Astrocyte (in vitro differentiated cells and primary cell): ENCODE measurements around the gene HES5. TPM values are rescaled to one million over a fixed set of nuclear protein-coding genes. Genes with fewer than 3 reads are reported as not detected.

Source experiments
- DNase-seq: peaks from one replicate; pipeline ENCODE4 v3.0.0-alpha.2; 2010; ENCODE audit warnings: low read depth
- FAIRE-seq: peaks from 2 replicates; lab custom pipeline; 2011; peaks lifted over from hg19 to GRCh38; lab: Jason Lieb, UNC
- H2AFZ ChIP-seq: 2 replicates; pipeline ENCODE4 v1.6.0; 2012; ENCODE audit warnings: low read depth, low read length, inconsistent platforms
- H3K27ac ChIP-seq: 2 replicates; pipeline ENCODE4 v1.5.1; 2011; ENCODE audit warnings: low read depth, low read length, inconsistent platforms
- H3K27me3 ChIP-seq: 2 replicates; pipeline ENCODE4 v1.6.0; 2011; ENCODE audit warnings: low read length, inconsistent platforms; ENCODE audit not compliant: insufficient read depth
- H3K36me3 ChIP-seq: 2 replicates; pipeline ENCODE4 v1.5.1; 2011; ENCODE audit warnings: low read length, inconsistent platforms; ENCODE audit not compliant: insufficient read depth
- H3K4me1 ChIP-seq: 2 replicates; pipeline ENCODE4 v1.5.1; 2011; ENCODE audit warnings: low read length, inconsistent platforms; ENCODE audit not compliant: insufficient read depth
- H3K4me2 ChIP-seq: 2 replicates; pipeline ENCODE4 v1.6.0; 2012; ENCODE audit warnings: low read length, inconsistent platforms
- H3K4me3 ChIP-seq: 2 replicates; pipeline ENCODE4 v1.5.1; 2011; ENCODE audit warnings: low read depth, mild to moderate bottlenecking, low read length, inconsistent platforms; ENCODE audit not compliant: insufficient read depth
- H3K79me2 ChIP-seq: 2 replicates; pipeline ENCODE4 v1.6.0; 2012; ENCODE audit warnings: mild to moderate bottlenecking, low read length, inconsistent platforms; ENCODE audit not compliant: insufficient read depth
- H3K9ac ChIP-seq: 2 replicates; pipeline ENCODE4 v1.6.0; 2012; ENCODE audit warnings: mild to moderate bottlenecking, low read length, inconsistent platforms
- H3K9me3 ChIP-seq: 2 replicates; pipeline ENCODE4 v1.5.1; 2012; ENCODE audit warnings: low read depth, mild to moderate bottlenecking, low read length, inconsistent platforms; ENCODE audit not compliant: insufficient read depth
- H4K20me1 ChIP-seq: 2 replicates; pipeline ENCODE4 v1.6.0; 2012; ENCODE audit warnings: low read length, inconsistent platforms; ENCODE audit not compliant: insufficient read depth
- H3K27ac Mint-ChIP-seq: one replicate; pipeline ENCODE4 v1.8.0; 2021; ENCODE audit warnings: mild to moderate bottlenecking, mixed read lengths; ENCODE audit not compliant: unreplicated experiment
- H3K27me3 Mint-ChIP-seq: one replicate; pipeline ENCODE4 v1.8.0; 2021; ENCODE audit warnings: low read depth, mixed read lengths; ENCODE audit not compliant: unreplicated experiment
- H3K36me3 Mint-ChIP-seq: one replicate; pipeline ENCODE4 v1.8.0; 2021; ENCODE audit warnings: low read depth, mixed read lengths; ENCODE audit not compliant: unreplicated experiment
- H3K4me1 Mint-ChIP-seq: one replicate; pipeline ENCODE4 v1.8.0; 2021; ENCODE audit warnings: low read depth, mixed read lengths; ENCODE audit not compliant: unreplicated experiment
- H3K4me3 Mint-ChIP-seq: one replicate; pipeline ENCODE4 v1.8.0; 2021; ENCODE audit warnings: mild to moderate bottlenecking, moderate library complexity, mixed read lengths; ENCODE audit not compliant: unreplicated experiment
- H3K9me3 Mint-ChIP-seq: one replicate; pipeline ENCODE4 v1.8.0; 2021; ENCODE audit warnings: mild to moderate bottlenecking, mixed read lengths; ENCODE audit not compliant: unreplicated experiment
- EZH2 ChIP-seq: IDR thresholded peaks from 2 replicates; pipeline ENCODE4 v1.6.1; 2012; ENCODE audit warnings: mild to moderate bottlenecking, low read length, inconsistent platforms; ENCODE audit not compliant: insufficient read depth
- total RNA-seq: library from RNA; stranded (reverse); gene quantifications from 2 replicates; pipeline ENCODE4 v1.2.1, GENCODE V29; 2021
- TF ChIP-seq, protein P1 (sequence below): IDR thresholded peaks from 2 replicates; pipeline ENCODE4 v1.5.1; 2011; ENCODE audit warnings: low read depth, mild to moderate bottlenecking, inconsistent platforms, low read length, moderate library complexity; ENCODE audit not compliant: insufficient read depth

The HES5 gene
- total RNA-seq, 1 donor from 2014 or later, result not detected

DNA sequence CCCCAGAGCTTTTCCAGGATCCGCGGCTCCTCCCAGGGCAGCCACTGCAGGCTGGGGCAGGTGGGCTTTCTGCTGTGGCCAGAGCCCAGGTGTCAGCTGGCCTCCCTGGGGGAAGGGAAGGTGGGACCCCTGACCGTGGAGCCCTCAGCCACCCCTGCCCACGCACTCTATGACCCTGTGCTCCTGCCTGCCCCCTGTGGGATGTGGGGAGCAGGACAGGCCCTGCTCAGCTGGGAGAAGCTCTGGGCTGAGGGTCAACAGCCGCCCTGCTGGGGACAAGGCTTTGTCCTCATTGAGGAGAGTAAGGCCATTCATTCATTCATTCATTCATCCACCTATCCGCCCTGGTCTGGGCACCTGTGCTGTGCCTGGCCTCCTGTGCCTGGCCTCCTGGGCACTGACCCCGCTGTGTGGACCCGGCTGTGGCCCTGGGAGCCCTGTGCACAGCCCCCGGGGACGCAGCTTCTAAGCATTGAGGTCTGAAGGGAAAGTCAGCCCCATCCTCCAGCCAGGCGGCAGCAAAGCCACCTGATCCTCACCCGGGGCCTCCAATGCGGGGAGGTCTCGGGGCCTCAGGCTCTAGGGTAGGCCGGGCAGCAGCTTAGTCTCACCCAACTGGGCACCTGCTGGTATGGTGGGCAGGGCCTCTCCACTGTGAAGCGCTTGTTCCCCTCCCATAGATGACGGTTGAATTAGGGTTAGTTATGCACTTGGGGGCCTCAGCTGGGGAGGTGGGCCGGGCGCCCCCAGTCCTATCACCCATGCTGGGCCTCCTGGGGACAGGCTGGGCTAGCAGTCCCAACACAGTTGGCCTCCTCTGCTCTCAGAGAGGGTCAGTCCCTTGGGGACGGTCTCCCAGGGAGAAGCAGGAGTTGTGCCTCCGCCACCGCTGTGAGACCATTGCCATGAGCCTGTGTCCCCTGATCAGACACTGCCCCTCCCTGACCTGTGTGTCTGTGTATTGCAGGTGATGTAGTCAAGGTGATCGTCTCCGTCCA lies 32.1 kb upstream of the HES5 start:
- Histone ChIP-seq H4K20me1 (no peaks in the 10 kb centered on the region), H3K4me3 (no peak overlapping the region), H3K9ac (no peak overlapping the region), H2AFZ (no peak overlapping the region), H3K27me3 (no peaks in the 10 kb centered on the region), H3K9me3 (no peaks in the 10 kb centered on the region), H3K27ac (no peak overlapping the region), H3K36me3 (no peaks in the 10 kb centered on the region), H3K79me2 (no peaks in the 10 kb centered on the region), H3K4me2 (no peak overlapping the region), H3K4me1 (no peaks in the 10 kb centered on the region)
- TF ChIP-seq, protein P1, sequence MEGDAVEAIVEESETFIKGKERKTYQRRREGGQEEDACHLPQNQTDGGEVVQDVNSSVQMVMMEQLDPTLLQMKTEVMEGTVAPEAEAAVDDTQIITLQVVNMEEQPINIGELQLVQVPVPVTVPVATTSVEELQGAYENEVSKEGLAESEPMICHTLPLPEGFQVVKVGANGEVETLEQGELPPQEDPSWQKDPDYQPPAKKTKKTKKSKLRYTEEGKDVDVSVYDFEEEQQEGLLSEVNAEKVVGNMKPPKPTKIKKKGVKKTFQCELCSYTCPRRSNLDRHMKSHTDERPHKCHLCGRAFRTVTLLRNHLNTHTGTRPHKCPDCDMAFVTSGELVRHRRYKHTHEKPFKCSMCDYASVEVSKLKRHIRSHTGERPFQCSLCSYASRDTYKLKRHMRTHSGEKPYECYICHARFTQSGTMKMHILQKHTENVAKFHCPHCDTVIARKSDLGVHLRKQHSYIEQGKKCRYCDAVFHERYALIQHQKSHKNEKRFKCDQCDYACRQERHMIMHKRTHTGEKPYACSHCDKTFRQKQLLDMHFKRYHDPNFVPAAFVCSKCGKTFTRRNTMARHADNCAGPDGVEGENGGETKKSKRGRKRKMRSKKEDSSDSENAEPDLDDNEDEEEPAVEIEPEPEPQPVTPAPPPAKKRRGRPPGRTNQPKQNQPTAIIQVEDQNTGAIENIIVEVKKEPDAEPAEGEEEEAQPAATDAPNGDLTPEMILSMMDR, result no peak
- TF ChIP-seq EZH2, result no peak
- Mint-ChIP-seq H3K9me3 (no peaks in the 10 kb centered on the region), H3K27ac (no peak overlapping the region), H3K4me1 (peaks cover 5% of the 10 kb centered on the region), H3K36me3 (no peaks in the 10 kb centered on the region), H3K4me3 (no peak overlapping the region), H3K27me3 (peaks cover 12% of the 10 kb centered on the region)
- FAIRE-seq, result no peak
- DNase-seq, result no peak

DNA sequence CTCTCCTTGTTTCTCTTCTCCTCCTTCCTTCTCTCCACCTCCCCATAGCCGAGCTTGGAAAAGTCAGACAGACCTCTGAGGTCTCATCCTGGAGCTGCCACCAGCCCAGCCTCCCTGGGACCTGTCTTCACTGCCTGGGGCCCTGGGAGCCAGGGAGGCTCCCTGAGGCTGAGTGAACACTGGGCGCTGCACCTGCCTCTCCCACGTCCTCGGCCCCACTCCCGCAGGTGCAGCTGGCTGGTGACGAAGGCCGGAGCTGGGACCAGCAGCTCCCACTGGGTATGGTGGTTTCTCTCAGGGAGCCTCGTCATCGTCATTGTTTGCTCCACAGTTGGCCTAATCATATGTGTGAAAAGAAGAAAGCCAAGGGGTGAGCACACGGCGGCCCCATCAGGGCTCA lies 31.4 kb upstream of the HES5 start:
- H2AFZ ChIP-seq, result no peak overlapping the region
- no peaks in the 10 kb centered on the region for H3K27me3 ChIP-seq
- H3K4me3 Mint-ChIP-seq, result no peak overlapping the region
- H3K27me3 Mint-ChIP-seq, result peaks cover 15% of the 10 kb centered on the region
- H3K9me3 ChIP-seq, result no peaks in the 10 kb centered on the region
- H3K79me2 ChIP-seq, result no peaks in the 10 kb centered on the region
- no peak overlapping the region for H3K27ac ChIP-seq
- FAIRE-seq (no peak), DNase-seq (no peak)
- TF ChIP-seq, protein P1, result no peak
- TF ChIP-seq EZH2, result no peak
- peaks cover 2% of the 10 kb centered on the region for H3K4me1 ChIP-seq
- H3K4me2 ChIP-seq, result no peak overlapping the region
- no peak overlapping the region for H3K9ac ChIP-seq
- no peak overlapping the region for H3K27ac Mint-ChIP-seq
- H3K4me1 Mint-ChIP-seq, result peaks cover 5% of the 10 kb centered on the region
- H3K36me3 Mint-ChIP-seq, result no peaks in the 10 kb centered on the region
- H3K4me3 ChIP-seq, result no peak overlapping the region
- H3K36me3 ChIP-seq, result no peaks in the 10 kb centered on the region
- H4K20me1 ChIP-seq, result no peaks in the 10 kb centered on the region
- no peaks in the 10 kb centered on the region for H3K9me3 Mint-ChIP-seq
